Keratinocyte (primary cell): Measurements from ENCODE around the gene CRELD1. TPM values are rescaled to one million over a fixed set of nuclear protein-coding genes. Genes with fewer than 3 reads are reported as not detected.

Experiments used
- DNase-seq: peaks from one replicate; pipeline ENCODE4 v3.0.0-alpha.2; 2011; ENCODE audit warnings: low read depth, missing footprints, low spot score
- FAIRE-seq: peaks from 2 replicates; lab custom pipeline; 2011; peaks lifted over from hg19 to GRCh38; lab: Jason Lieb, UNC
- H2AFZ ChIP-seq: 2 replicates; pipeline ENCODE4 v1.6.0; 2012; ENCODE audit warnings: low read length, control low read depth, inconsistent platforms; ENCODE audit not compliant: control insufficient read depth
- H3K27ac ChIP-seq: 2 replicates; pipeline ENCODE4 v1.5.1; 2011; ENCODE audit warnings: low read length; ENCODE audit not compliant: control insufficient read depth, insufficient read depth
- H3K27me3 ChIP-seq: 3 replicates; pipeline ENCODE4 v1.6.0; 2011; ENCODE audit warnings: low read length; ENCODE audit not compliant: control insufficient read depth, insufficient read depth; ENCODE audit errors: extremely low read depth
- H3K36me3 ChIP-seq, 2 experiments: 2 replicates in 1 of 2; 3 replicates in 1 of 2; pipeline ENCODE4 v1.5.1; 2011; ENCODE audit warnings: low read length in 2 of 2, mild to moderate bottlenecking in 1 of 2; ENCODE audit not compliant: control insufficient read depth in 2 of 2, insufficient read depth in 2 of 2; ENCODE audit errors: extremely low read depth in 1 of 2
- H3K4me1 ChIP-seq: 3 replicates; pipeline ENCODE4 v1.5.1; 2011; ENCODE audit warnings: low read length; ENCODE audit not compliant: control insufficient read depth, insufficient read depth; ENCODE audit errors: extremely low read depth
- H3K4me2 ChIP-seq: 3 replicates; pipeline ENCODE4 v1.6.0; 2011; ENCODE audit warnings: low read depth, low read length; ENCODE audit not compliant: control insufficient read depth, insufficient read depth; ENCODE audit errors: extremely low read depth
- H3K4me3 ChIP-seq, 3 experiments: fragments of 200-600 bp in 1 of 3; sonication (generic) in 1 of 3; 2 replicates in 2 of 3; 3 replicates in 1 of 3; pipeline ENCODE4 v1.5.1; 2011 to 2016; ENCODE audit warnings: low read length in 3 of 3, mild to moderate bottlenecking in 3 of 3, control low read depth in 2 of 3, inconsistent platforms in 1 of 3, low read depth in 1 of 3, mixed read lengths in 1 of 3, mixed run types in 1 of 3, moderate library complexity in 1 of 3; ENCODE audit not compliant: control insufficient read depth in 2 of 3, insufficient read depth in 2 of 3; ENCODE audit errors: extremely low read depth in 1 of 3
- H3K79me2 ChIP-seq: 2 replicates; pipeline ENCODE4 v1.6.0; 2012; ENCODE audit warnings: low read length; ENCODE audit not compliant: control insufficient read depth, insufficient read depth
- H3K9ac ChIP-seq: 3 replicates; pipeline ENCODE4 v1.6.0; 2011; ENCODE audit warnings: low read length; ENCODE audit not compliant: control insufficient read depth, insufficient read depth; ENCODE audit errors: extremely low read depth
- H3K9me1 ChIP-seq: 3 replicates; pipeline ENCODE4 v1.6.0; 2011; ENCODE audit warnings: low read length; ENCODE audit not compliant: control insufficient read depth, insufficient read depth; ENCODE audit errors: extremely low read depth
- H3K9me3 ChIP-seq: 2 replicates; pipeline ENCODE4 v1.5.1; 2012; ENCODE audit warnings: low read depth, low read length; ENCODE audit not compliant: control insufficient read depth
- H4K20me1 ChIP-seq: 3 replicates; pipeline ENCODE4 v1.6.0; 2011; ENCODE audit warnings: low read length; ENCODE audit not compliant: control insufficient read depth, insufficient read depth; ENCODE audit errors: extremely low read depth
- EZH2 ChIP-seq: IDR thresholded peaks from one replicate; pipeline ENCODE4 v1.6.1; 2012; ENCODE audit warnings: inconsistent platforms, mild to moderate bottlenecking, low read length, moderate library complexity
- dilution Hi-C: fragments of 300-500 bp; cut with MboI; formaldehyde crosslinking; loops from one replicate; pipeline ENCODE4 v1.7.0; 2020; ENCODE audit warnings: low sequenced_read_pairs; ENCODE audit not compliant: extremely low pct_ligation_motif_present
- polyA plus RNA-seq, 5 experiments: library from polyadenylated mRNA; depleted of rRNA in 3 of 5; stranded (reverse) in 3 of 5; stranded (forward) in 1 of 5; unstranded in 1 of 5; fragments of >200 nt; gene quantifications; 1 replicate in 1 of 5; 2 replicates in 3 of 5; 3 replicates in 1 of 5; pipeline versions ENCODE4 v1.2.1 to v1.2.3, GENCODE V29; 2011 to 2012; ENCODE audit warnings: missing spikeins in 2 of 5, low read depth in 1 of 5, low replicate concordance in 1 of 5
- TF ChIP-seq, protein P1 (sequence below), 3 experiments: IDR thresholded peaks in 1 of 3; conservative IDR thresholded peaks in 1 of 3; optimal IDR thresholded peaks in 1 of 3; 2 replicates in 2 of 3; 3 replicates in 1 of 3; pipeline versions ENCODE3 to v1.5.1; 2011; ENCODE audit warnings: low read length in 3 of 3, mild to moderate bottlenecking in 3 of 3, moderate library complexity in 2 of 3, control low read depth in 1 of 3, inconsistent platforms in 1 of 3; ENCODE audit not compliant: insufficient read depth in 2 of 3; ENCODE audit errors: extremely low read depth in 1 of 3

The CRELD1 gene
- polyA plus RNA-seq, 1 donor (not counting 4 experiments of a cell fraction or from before 2014, with no cell fraction given), result 11.2 TPM

DNA sequence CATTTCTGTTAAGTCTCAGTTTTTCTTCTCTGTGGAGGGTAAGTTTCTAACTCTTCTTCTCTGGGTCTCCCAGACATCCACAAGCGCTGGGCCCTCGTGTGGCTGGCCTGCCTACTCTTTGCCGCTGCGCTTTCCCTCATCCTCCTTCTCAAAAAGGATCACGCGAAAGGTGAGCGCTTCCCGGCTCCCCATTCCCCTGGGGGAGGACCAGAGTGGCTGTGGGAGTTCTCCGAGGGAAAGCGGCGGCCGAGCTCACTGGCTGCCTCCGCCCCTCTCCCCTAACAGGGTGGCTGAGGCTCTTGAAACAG, 1.1 kb upstream of the CRELD1 start:
- Histone ChIP-seq H4K20me1 (no peaks in the 10 kb centered on the region), H3K9me3 (no peaks in the 10 kb centered on the region), H3K4me3 (peak overlapping the region; percentile 78 to 91 (median 89)), H2AFZ (peak overlapping the region; percentile 66), H3K79me2 (peaks cover 4% of the 10 kb centered on the region), H3K9me1 (no peaks in the 10 kb centered on the region), H3K27me3 (no peaks in the 10 kb centered on the region), H3K9ac (peak overlapping the region; percentile 85), H3K27ac (peak overlapping the region; percentile 52), H3K4me2 (peak overlapping the region; percentile 77), H3K4me1 (peaks cover 17% of the 10 kb centered on the region), H3K36me3 (peaks cover 4 to 9% of the 10 kb centered on the region in 2 experiments)
- no peak for FAIRE-seq
- TF ChIP-seq EZH2, result no peak
- TF ChIP-seq, protein P1, sequence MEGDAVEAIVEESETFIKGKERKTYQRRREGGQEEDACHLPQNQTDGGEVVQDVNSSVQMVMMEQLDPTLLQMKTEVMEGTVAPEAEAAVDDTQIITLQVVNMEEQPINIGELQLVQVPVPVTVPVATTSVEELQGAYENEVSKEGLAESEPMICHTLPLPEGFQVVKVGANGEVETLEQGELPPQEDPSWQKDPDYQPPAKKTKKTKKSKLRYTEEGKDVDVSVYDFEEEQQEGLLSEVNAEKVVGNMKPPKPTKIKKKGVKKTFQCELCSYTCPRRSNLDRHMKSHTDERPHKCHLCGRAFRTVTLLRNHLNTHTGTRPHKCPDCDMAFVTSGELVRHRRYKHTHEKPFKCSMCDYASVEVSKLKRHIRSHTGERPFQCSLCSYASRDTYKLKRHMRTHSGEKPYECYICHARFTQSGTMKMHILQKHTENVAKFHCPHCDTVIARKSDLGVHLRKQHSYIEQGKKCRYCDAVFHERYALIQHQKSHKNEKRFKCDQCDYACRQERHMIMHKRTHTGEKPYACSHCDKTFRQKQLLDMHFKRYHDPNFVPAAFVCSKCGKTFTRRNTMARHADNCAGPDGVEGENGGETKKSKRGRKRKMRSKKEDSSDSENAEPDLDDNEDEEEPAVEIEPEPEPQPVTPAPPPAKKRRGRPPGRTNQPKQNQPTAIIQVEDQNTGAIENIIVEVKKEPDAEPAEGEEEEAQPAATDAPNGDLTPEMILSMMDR (optimal IDR thresholded peaks at IDR 0.05 in 1 of 3, IDR thresholded peaks at IDR 0.05 in 1 of 3, conservative IDR thresholded peaks at IDR 0.05 in 1 of 3; ENCODE audit: extremely low read depth in 1 of 3, insufficient read depth in 2 of 3, low read length in 3 of 3), result no peak
- dilution Hi-C loops, result no loop called here
- DNase-seq, result no peak

DNA sequence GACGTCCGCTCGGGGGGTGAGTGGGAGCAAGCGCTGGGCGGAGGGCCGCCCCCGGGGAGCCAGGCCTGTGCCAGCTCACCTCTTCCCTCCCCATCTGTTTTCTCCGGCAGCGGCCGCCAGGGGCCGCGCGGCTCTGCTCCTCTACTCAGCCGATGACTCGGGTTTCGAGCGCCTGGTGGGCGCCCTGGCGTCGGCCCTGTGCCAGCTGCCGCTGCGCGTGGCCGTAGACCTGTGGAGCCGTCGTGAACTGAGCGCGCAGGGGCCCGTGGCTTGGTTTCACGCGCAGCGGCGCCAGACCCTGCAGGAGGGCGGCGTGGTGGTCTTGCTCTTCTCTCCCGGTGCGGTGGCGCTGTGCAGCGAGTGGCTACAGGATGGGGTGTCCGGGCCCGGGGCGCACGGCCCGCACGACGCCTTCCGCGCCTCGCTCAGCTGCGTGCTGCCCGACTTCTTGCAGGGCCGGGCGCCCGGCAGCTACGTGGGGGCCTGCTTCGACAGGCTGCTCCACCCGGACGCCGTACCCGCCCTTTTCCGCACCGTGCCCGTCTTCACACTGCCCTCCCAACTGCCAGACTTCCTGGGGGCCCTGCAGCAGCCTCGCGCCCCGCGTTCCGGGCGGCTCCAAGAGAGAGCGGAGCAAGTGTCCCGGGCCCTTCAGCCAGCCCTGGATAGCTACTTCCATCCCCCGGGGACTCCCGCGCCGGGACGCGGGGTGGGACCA, 632 bp upstream of the CRELD1 start:
- H3K9me3 ChIP-seq, result no peaks in the 10 kb centered on the region
- peak overlapping the region; percentile 85 for H3K9ac ChIP-seq
- H3K4me2 ChIP-seq, result peak overlapping the region; percentile 77
- peaks cover 17% of the 10 kb centered on the region for H3K4me1 ChIP-seq
- no peak for FAIRE-seq
- H3K36me3 ChIP-seq, result peaks cover 5 to 12% of the 10 kb centered on the region in 2 experiments
- no peaks in the 10 kb centered on the region for H3K9me1 ChIP-seq
- TF ChIP-seq, protein P1 (optimal IDR thresholded peaks at IDR 0.05 in 1 of 3, IDR thresholded peaks at IDR 0.05 in 1 of 3, conservative IDR thresholded peaks at IDR 0.05 in 1 of 3; ENCODE audit: extremely low read depth in 1 of 3, insufficient read depth in 2 of 3, low read length in 3 of 3), result peak; percentile 62 to 87 (median 68)
- no peak for TF ChIP-seq EZH2
- DNase-seq, result peak; percentile 36
- H3K4me3 ChIP-seq, result peak overlapping the region; percentile 78 to 91 (median 89)
- H4K20me1 ChIP-seq, result no peaks in the 10 kb centered on the region
- H3K27ac ChIP-seq, result peak overlapping the region; percentile 52
- peak overlapping the region; percentile 90 for H2AFZ ChIP-seq
- H3K27me3 ChIP-seq, result no peaks in the 10 kb centered on the region
- peaks cover 4% of the 10 kb centered on the region for H3K79me2 ChIP-seq
- dilution Hi-C loops, result no loop called here
